ENCODE measurements around the gene CHST8.

CHST8 gene

GRCh38 chr19:33673258-33673875, 51.6 kb downstream of the CHST8 start:
- no peak for DNase-seq (ENCODE audit: low read depth in 3 of 3)

- DNase-seq (ENCODE audit: low read depth in 3 of 3) = no peak
These were observed 52.4 kb downstream of the CHST8 start for GRCh38 chr19:33673996-33674625.

GRCh38 chr19:33674626-33675367, 53.0 kb downstream of the CHST8 start:
- no peak for DNase-seq (ENCODE audit: low read depth in 3 of 3)

GRCh38 chr19:33675501-33676124, 53.9 kb downstream of the CHST8 start:
- DNase-seq (ENCODE audit: low read depth in 3 of 3) = no peak

- DNase-seq (ENCODE audit: low read depth in 3 of 3) = no peak
These were observed 55.4 kb downstream of the CHST8 start for GRCh38 chr19:33676999-33677665.

- DNase-seq (ENCODE audit: low read depth in 3 of 3) = no peak
These were observed 56.1 kb downstream of the CHST8 start for GRCh38 chr19:33677745-33678426.

- DNase-seq (ENCODE audit: low read depth in 3 of 3) = no peak
These were observed 57.2 kb downstream of the CHST8 start for GRCh38 chr19:33678796-33679585.

GRCh38 chr19:33679696-33680095, 57.9 kb downstream of the CHST8 start:
- DNase-seq (ENCODE audit: low read depth in 3 of 3) = no peak

- DNase-seq (ENCODE audit: low read depth in 3 of 3) = no peak
These were observed 59.4 kb downstream of the CHST8 start for GRCh38 chr19:33681081-33681680.

- DNase-seq (ENCODE audit: low read depth in 3 of 3) = no peak
These were observed 62.3 kb downstream of the CHST8 start for GRCh38 chr19:33683881-33684537.

GRCh38 chr19:33684538-33685232, 62.9 kb downstream of the CHST8 start:
- DNase-seq (ENCODE audit: low read depth in 3 of 3) = no peak

- no peak for DNase-seq (ENCODE audit: low read depth in 3 of 3)
These were observed 63.8 kb downstream of the CHST8 start for GRCh38 chr19:33685541-33685940.

GRCh38 chr19:33686262-33686661, 64.5 kb downstream of the CHST8 start:
- DNase-seq (ENCODE audit: low read depth in 3 of 3) = no peak

- DNase-seq (ENCODE audit: low read depth in 3 of 3) = no peak
These were observed 65.1 kb downstream of the CHST8 start for GRCh38 chr19:33686687-33687480.

GRCh38 chr19:33687481-33688170, 65.9 kb downstream of the CHST8 start:
- DNase-seq (ENCODE audit: low read depth in 3 of 3) = no peak

- no peak for DNase-seq (ENCODE audit: low read depth in 3 of 3)
These were observed 66.6 kb downstream of the CHST8 start for GRCh38 chr19:33688171-33688992.
